GM21528 (cell line): ENCODE measurements around the gene RANBP9.

Experiments used
- ATAC-seq: cut with Tn5 transposase; IDR thresholded peaks from one replicate; pipeline ENCODE4 v1.9.1; 2021; ENCODE audit warnings: mild to moderate bottlenecking, moderate library complexity; ENCODE audit not compliant: unreplicated experiment, low FRiP score

The RANBP9 gene

DNA sequence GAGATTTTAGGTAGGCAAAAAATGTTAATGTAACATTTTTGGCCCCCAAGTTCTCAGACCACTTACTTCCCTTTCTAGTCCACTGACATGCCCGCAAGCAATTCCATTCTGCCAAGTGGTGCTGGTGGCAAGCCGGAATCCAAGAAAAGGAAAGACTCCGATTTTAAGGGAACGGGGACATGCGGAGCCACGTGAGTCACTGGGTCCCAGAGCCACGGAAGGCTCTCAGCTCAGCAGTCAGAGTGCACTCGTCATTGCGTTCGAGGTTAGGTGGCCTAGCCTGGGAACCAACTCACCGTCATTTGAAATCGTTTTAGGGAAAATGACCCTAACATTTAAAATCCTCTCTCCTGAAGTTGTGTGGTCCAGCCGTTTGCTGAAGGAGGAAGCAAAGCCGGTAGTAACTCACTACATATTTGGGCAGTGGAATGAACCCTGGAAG is 137.9 kb downstream of the RANBP9 start:
- no peak for ATAC-seq

DNA sequence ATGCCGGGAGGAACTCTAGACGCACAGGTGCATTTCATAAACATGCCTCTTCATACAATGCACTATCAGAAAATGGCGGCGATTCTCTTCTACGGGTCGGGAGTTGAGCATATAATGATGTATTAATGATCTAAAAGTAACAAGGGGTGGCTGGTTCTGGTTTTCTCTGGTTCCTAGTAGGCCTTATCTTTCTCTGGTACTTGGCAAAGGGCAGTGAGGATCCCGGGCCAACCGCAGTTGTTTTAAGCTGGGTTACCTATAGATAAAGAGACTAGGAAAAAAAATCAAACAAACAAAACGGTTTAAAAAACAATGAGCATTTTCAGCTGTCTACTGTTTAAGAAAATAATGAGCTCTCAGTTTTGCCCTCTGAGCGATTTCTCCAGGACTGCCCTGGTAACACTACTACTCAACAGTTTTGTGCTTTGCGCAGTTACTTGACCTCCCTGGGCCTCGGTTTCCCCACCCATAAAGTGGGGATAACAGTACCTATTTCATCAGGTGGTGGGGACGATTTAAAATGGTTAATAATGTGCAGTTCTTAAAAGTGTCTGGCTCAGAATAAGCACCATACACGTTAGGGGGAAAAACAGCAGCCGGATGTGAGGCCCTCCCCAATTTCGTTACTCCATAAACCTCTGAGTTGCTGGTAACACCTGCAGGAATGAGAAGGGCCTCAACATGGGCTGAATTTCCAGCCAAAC is 138.5 kb downstream of the RANBP9 start:
- no peak for ATAC-seq

DNA sequence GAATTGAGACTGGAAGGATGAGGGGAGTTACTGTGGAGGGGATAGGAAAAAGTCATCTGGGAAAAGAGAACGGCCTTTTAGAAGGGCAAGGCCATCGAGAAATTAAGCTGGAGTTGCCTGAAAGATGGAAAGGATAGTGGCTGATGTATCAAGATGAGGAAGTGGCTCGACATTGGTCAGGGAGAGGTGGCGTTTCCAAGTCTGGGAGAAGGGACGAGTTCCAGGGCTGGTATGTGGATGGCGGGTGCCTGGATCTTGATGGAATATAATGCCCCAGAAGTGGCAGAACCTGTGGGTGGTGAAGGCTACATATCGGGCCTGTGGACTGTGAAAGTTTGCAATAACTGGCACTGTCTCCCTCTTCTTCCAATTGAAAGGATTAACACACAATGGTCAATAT is 139.4 kb downstream of the RANBP9 start:
- ATAC-seq, result no peak
